Prostate gland (tissue), 2 donors: ENCODE data around the gene ALK. TPM values are rescaled to one million over a fixed set of nuclear protein-coding genes. Genes with fewer than 3 reads are reported as not detected.

Source experiments
- DNase-seq: peaks from one replicate; pipeline ENCODE4 v3.0.0-alpha.2; 2019; ENCODE audit warnings: low spot score
- H3K27ac ChIP-seq, 2 donors: fragments of 200-600 bp; sonication (generic); 2 replicates each; pipeline ENCODE4 v1.5.1; 2017 to 2019
- H3K27me3 ChIP-seq: fragments of 200-600 bp; sonication (generic); replicated peaks from 2 replicates; pipeline ENCODE4 v1.5.1; 2019; ENCODE audit not compliant: insufficient read depth
- H3K36me3 ChIP-seq, 2 donors: fragments of 200-600 bp; sonication (generic); 1 replicate in 1 of 2; 2 replicates in 1 of 2; pipeline versions ENCODE4 v1.5.1 to v1.8.1; 2017 to 2019
- H3K4me1 ChIP-seq: fragments of 200-600 bp; sonication (generic); replicated peaks from 2 replicates; pipeline ENCODE4 v1.5.1; 2019
- H3K4me3 ChIP-seq, 2 donors: fragments of 200-600 bp; sonication (generic); 2 replicates each; pipeline ENCODE4 v1.5.1; 2017 to 2019
- H3K9me3 ChIP-seq: fragments of 200-600 bp; sonication (generic); 2 replicates; pipeline ENCODE4 v1.5.1; 2017
- CTCF ChIP-seq, 4 experiments: fragments of 200-600 bp in 2 of 4; fragments of 450-650 bp in 2 of 4; sonication (generic) in 2 of 4; IDR thresholded peaks; 1 replicate in 3 of 4; 2 replicates in 1 of 4; pipeline ENCODE4 v1.5.1; 2016 to 2019; ENCODE audit warnings: antibody characterized with exemption in 4 of 4, mild to moderate bottlenecking in 2 of 4, moderate library complexity in 2 of 4
- POLR2A ChIP-seq: fragments of 450-650 bp; IDR thresholded peaks from one replicate; pipeline ENCODE4 v1.6.1; 2016; ENCODE audit warnings: antibody characterized with exemption, mild to moderate bottlenecking
- POLR2AphosphoS5 ChIP-seq: sonication (generic); formaldehyde crosslinking; IDR thresholded peaks from one replicate; pipeline ENCODE4 v1.6.1; 2017; ENCODE audit warnings: antibody characterized with exemption
- WGBS: methylation state at CpG from one replicate; pipeline ENCODE4 v1.1.5; 2018; 5-methylcytosine and 5-hydroxymethylcytosine counted together
- intact Hi-C: fragments of 100-400 bp; cut with DNase I; formaldehyde crosslinking; loops from one replicate; pipeline ENCODE4 v1.14.2; 2022
- total RNA-seq, 2 donors: library from RNA; depleted of rRNA; stranded (reverse); fragments of >200 nt; gene quantifications; one replicate each; pipeline ENCODE4 v1.1.0, GENCODE V29; 2016

Gene ALK
- total RNA-seq, 2 donors from 2014 or later: 0.14 to 1.2 TPM

DNA sequence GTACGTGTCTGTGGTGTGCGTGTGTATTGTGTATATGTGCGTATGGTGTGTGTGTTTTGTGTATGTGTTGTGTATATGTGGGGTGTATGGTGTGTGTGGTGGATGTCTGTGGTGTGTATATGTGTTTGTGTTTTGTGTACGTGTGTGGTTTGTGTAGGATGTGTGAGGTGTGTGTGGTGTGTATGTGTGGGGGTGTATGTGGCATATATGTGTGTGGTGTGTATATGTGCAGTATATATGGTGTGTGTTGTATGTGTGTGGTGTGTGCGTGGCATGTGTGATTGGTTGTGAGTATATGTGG, 704.8 kb downstream of the ALK start:
- Histone ChIP-seq H3K4me3 (no peak overlapping the region), H3K36me3 (no peaks in the 10 kb centered on the region), H3K9me3 (no peaks in the 10 kb centered on the region), H3K27ac (no peak overlapping the region), H3K27me3 (no peaks in the 10 kb centered on the region), H3K4me1 (no peaks in the 10 kb centered on the region)
- 93% methylated on average over 5 of the region's 5 CpGs for WGBS
- DNase-seq: no peak
- TF ChIP-seq POLR2AphosphoS5 (no peak), POLR2A (no peak), CTCF (IDR thresholded peaks at IDR 0.05) (no peak)
- intact Hi-C loops: loop anchor here (10.0 kb wide), 1 partner anchor 628 kb away; no protein-coding TSS in a partner anchor

GRCh38 chr2:29215739-29216608, 705.4 kb downstream of the ALK start:
- Histone ChIP-seq H3K9me3 (no peaks in the 10 kb centered on the region), H3K27ac (no peak overlapping the region), H3K27me3 (no peaks in the 10 kb centered on the region), H3K4me3 (no peak overlapping the region), H3K4me1 (no peaks in the 10 kb centered on the region), H3K36me3 (no peaks in the 10 kb centered on the region)
- no peak for TF ChIP-seq POLR2A
- TF ChIP-seq CTCF (IDR thresholded peaks at IDR 0.05): no peak
- no peak for TF ChIP-seq POLR2AphosphoS5
- intact Hi-C loops: loop anchor here (10.0 kb wide), 1 partner anchor 629 kb away; no protein-coding TSS in a partner anchor
- DNase-seq: no peak
- WGBS: 85% methylated on average over 20 of the region's 20 CpGs

DNA sequence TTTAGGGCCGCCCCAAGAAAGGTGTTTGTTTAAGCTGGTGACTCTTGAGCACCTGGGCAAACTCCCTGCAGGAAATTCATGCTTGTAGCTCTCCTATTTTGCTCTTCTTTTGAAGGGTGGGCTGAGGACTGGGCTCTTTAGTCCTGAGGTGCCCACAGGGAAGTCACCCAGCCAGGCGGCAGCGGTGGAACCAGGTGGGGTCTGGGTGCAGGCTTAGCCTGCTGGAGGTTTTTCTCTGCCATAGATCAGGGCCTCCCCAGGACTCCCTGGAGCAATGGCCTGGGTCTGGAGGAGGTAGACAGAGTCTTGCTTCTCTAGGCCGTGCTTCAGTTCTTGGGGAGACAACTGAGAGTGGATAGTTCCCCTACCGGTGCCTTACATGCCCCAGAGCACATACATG, 706.3 kb downstream of the ALK start:
- TF ChIP-seq POLR2AphosphoS5: no peak
- no peak for TF ChIP-seq POLR2A
- TF ChIP-seq CTCF (IDR thresholded peaks at IDR 0.05): no peak
- no peaks in the 10 kb centered on the region for H3K27me3 ChIP-seq

GRCh38 chr2:29213888-29214291, 707.5 kb downstream of the ALK start:
- no peak overlapping the region for H3K27ac ChIP-seq
- H3K4me1 ChIP-seq: no peaks in the 10 kb centered on the region
- intact Hi-C loops: loop anchor here (10.0 kb wide), 1 partner anchor 631 kb away; no protein-coding TSS in a partner anchor
- no peak overlapping the region for H3K4me3 ChIP-seq
- 19% methylated on average over 9 of the region's 9 CpGs for WGBS
- no peak for DNase-seq
- no peaks in the 10 kb centered on the region for H3K27me3 ChIP-seq
- TF ChIP-seq CTCF (IDR thresholded peaks at IDR 0.05): no peak
- TF ChIP-seq POLR2AphosphoS5: no peak
- no peak for TF ChIP-seq POLR2A
- H3K9me3 ChIP-seq: no peaks in the 10 kb centered on the region
- H3K36me3 ChIP-seq: no peaks in the 10 kb centered on the region

More for the DNA sequence above, 706.3 kb downstream of the ALK start:
- WGBS: 98% methylated on average over 5 of the region's 5 CpGs
- no peaks in the 10 kb centered on the region for H3K9me3 ChIP-seq
- intact Hi-C loops: loop anchor here (10.0 kb wide), 1 partner anchor 630 kb away; no protein-coding TSS in a partner anchor
- no peak overlapping the region for H3K4me3 ChIP-seq
- H3K4me1 ChIP-seq: no peaks in the 10 kb centered on the region
- no peak overlapping the region for H3K27ac ChIP-seq
- no peaks in the 10 kb centered on the region for H3K36me3 ChIP-seq
- no peak for DNase-seq

GRCh38 chr2:29212009-29212408, 709.4 kb downstream of the ALK start:
- no peak for DNase-seq
- Histone ChIP-seq H3K9me3 (no peaks in the 10 kb centered on the region), H3K4me3 (no peak overlapping the region), H3K27ac (no peak overlapping the region), H3K27me3 (no peaks in the 10 kb centered on the region), H3K4me1 (no peaks in the 10 kb centered on the region), H3K36me3 (no peaks in the 10 kb centered on the region)
- peak in 1 of 4 experiments; percentile 18 for TF ChIP-seq CTCF (IDR thresholded peaks at IDR 0.05)
- no peak for TF ChIP-seq POLR2AphosphoS5
- intact Hi-C loops: loop anchor here (10.0 kb wide), 1 partner anchor 633 kb away; no protein-coding TSS in a partner anchor
- 69% methylated on average over 5 of the region's 5 CpGs for WGBS
